ENCODE measurements around the gene LRRC18.

GRCh38 chr10:48983648-48984351 lies 44.2 kb upstream of the LRRC18 start:
- TF ChIP-seq, protein P1, sequence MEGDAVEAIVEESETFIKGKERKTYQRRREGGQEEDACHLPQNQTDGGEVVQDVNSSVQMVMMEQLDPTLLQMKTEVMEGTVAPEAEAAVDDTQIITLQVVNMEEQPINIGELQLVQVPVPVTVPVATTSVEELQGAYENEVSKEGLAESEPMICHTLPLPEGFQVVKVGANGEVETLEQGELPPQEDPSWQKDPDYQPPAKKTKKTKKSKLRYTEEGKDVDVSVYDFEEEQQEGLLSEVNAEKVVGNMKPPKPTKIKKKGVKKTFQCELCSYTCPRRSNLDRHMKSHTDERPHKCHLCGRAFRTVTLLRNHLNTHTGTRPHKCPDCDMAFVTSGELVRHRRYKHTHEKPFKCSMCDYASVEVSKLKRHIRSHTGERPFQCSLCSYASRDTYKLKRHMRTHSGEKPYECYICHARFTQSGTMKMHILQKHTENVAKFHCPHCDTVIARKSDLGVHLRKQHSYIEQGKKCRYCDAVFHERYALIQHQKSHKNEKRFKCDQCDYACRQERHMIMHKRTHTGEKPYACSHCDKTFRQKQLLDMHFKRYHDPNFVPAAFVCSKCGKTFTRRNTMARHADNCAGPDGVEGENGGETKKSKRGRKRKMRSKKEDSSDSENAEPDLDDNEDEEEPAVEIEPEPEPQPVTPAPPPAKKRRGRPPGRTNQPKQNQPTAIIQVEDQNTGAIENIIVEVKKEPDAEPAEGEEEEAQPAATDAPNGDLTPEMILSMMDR (IDR thresholded peaks at IDR 0.05): no peak
- TF ChIP-seq POLR2A (IDR thresholded peaks at IDR 0.05): no peak
- no peak for TF ChIP-seq POLR2AphosphoS5 (IDR thresholded peaks at IDR 0.05)

Data from sigmoid colon (tissue), 4 donors.